ENCODE measurements around the gene ZNF709. TPM values are rescaled to one million over a fixed set of nuclear protein-coding genes. Genes with fewer than 3 reads are reported as not detected.

ZNF709 gene
- total RNA-seq = 0.66 and 1.9 TPM in 2 replicates

GRCh38 chr19:12484371-12485051 is at the start of gene ZNF709:
Gene ZNF709, minus strand, starts transcription at chr19:12484816. Its CDS starts 159 bp downstream, at chr19:12484657.

GRCh38 chr19:12440541-12441316 is 43.9 kb downstream of the ZNF709 start, which contains the start of gene ZNF443:
Gene ZNF443, minus strand, starts transcription at chr19:12441021. Its CDS starts 107 bp downstream, at chr19:12440914.

Small RNAs within 50 kb of the gene (small RNA-seq; reads per million reads assigned to genes)
- gene MTCO1P27 (ENCODE audit: low replicate concordance) = not detected
- gene PPIAP20 (ENCODE audit: low replicate concordance) = not detected

Other genes with a start within 250 kb of the ZNF709 start
- gene ZNF44, start 189.9 kb downstream of the ZNF709 start, total RNA-seq = 4.4 and 4.7 TPM in 2 replicates
- 0.22 and 0.43 TPM in 2 replicates for gene ZNF563, start 151.2 kb downstream of the ZNF709 start, total RNA-seq
- gene ZNF442, start 119.1 kb downstream of the ZNF709 start, total RNA-seq = 0.44 and 0.72 TPM in 2 replicates
- gene ZNF799, start 83.5 kb downstream of the ZNF709 start, total RNA-seq = 1.1 and 2.0 TPM in 2 replicates
- 0.88 and 2.6 TPM in 2 replicates for gene ZNF443, start 43.8 kb downstream of the ZNF709 start, total RNA-seq
- gene ZNF564, start 66.7 kb upstream of the ZNF709 start, total RNA-seq = 3.9 and 5.3 TPM in 2 replicates
- 8.5 and 9.6 TPM in 2 replicates for gene ZNF490, start 126.0 kb upstream of the ZNF709 start, total RNA-seq
- 13.6 and 15.2 TPM in 2 replicates for gene ZNF791, start 126.1 kb upstream of the ZNF709 start, total RNA-seq
- gene MAN2B1, start 181.9 kb upstream of the ZNF709 start, total RNA-seq = 40.5 and 48.8 TPM in 2 replicates
- 5.5 and 6.0 TPM in 2 replicates for gene WDR83, start 182.0 kb upstream of the ZNF709 start, total RNA-seq
- gene DHPS, start 197.1 kb upstream of the ZNF709 start, total RNA-seq = 62.4 and 78.0 TPM in 2 replicates
- gene GNG14, start 203.2 kb upstream of the ZNF709 start, total RNA-seq = not detected in 2 replicates
- 10.3 and 12.2 TPM in 2 replicates for gene FBXW9, start 211.8 kb upstream of the ZNF709 start, total RNA-seq
- gene TNPO2, start 239.1 kb upstream of the ZNF709 start, total RNA-seq = 45.1 and 73.3 TPM in 2 replicates
- 142 and 218 TPM in 2 replicates for gene TRIR, start 249.9 kb upstream of the ZNF709 start, total RNA-seq

Data from placental pericyte (primary cell).